NAMALWA (cell line): ENCODE measurements around the gene TIMMDC1.

ENCODE experiments used
- DNase-seq: peaks from one replicate; pipeline ENCODE4 v3.0.0-alpha.2; 2015; ENCODE audit warnings: low spot score

The TIMMDC1 gene, protein sequence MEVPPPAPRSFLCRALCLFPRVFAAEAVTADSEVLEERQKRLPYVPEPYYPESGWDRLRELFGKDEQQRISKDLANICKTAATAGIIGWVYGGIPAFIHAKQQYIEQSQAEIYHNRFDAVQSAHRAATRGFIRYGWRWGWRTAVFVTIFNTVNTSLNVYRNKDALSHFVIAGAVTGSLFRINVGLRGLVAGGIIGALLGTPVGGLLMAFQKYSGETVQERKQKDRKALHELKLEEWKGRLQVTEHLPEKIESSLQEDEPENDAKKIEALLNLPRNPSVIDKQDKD

DNA sequence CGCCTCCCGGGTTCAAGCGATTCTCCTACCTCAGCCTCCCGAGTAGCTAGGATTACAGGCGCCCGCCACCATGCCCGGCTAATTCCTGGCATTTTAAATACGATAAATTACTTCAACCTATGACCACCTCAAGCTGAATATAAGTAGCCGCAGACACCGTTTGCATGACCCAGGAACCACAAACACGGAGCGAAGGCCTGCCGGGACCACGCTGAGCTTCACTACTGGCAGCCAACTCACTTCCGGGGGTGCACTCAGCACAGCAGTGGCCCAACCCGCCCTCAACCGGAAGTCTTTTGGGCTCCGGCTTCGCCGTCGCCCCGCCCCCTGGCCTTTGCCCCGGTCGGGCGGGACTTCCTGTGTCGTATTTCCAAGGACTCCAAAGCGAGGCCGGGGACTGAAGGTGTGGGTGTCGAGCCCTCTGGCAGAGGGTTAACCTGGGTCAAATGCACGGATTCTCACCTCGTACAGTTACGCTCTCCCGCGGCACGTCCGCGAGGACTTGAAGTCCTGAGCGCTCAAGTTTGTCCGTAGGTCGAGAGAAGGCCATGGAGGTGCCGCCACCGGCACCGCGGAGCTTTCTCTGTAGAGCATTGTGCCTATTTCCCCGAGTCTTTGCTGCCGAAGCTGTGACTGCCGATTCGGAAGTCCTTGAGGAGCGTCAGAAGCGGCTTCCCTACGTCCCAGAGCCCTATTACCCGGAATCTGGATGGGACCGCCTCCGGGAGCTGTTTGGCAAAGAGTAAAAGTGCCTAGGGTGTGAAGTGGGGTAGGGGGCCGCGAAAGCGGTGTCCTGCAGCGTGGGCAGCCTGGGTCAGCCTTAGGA lies at the start of gene TIMMDC1:
Gene TIMMDC1, plus strand, starts transcription at position 362 of the 826 bp plus-strand sequence. Its CDS starts 187 bp downstream, at position 549.
- peak; percentile 98 for DNase-seq

DNA sequence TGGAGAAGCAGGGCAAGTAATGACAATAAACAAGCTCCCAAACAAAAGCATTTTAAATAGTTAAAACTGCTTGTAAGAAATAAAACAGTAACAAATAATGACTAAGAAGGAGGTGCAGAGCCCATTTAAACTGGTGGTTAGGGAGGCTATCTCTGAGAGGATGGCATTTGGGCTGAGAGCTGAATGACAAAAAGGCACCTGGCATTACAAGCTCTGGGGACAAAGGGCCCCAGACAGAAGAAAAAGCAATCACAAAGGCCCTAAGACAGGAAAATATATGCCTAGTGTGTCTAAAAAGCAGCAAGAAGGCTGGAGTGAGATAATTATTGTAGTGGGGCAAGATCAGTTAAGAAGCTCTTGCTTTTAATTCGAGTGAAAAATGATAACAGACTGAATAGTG lies 44.5 kb upstream of the TIMMDC1 start:
- no peak for DNase-seq

DNA sequence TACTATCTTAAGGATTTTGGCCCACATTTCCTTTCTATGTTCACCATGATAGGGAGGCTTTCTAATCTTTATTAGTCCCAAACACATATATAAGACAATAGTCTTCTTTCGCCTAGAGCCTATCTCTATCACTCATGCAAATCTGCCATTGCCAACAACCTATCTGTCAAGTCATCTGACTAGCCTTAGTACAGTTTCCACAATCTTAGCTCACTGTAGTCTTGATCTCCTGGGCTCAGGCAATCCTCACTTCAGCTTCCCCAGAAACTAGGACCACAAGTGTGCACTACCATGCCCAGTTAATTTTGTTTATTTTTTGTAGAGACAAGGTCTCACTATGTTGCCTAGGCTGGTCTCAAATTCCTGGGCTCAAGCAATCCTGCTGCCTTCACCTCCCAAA lies 41.9 kb upstream of the TIMMDC1 start:
- no peak for DNase-seq

DNA sequence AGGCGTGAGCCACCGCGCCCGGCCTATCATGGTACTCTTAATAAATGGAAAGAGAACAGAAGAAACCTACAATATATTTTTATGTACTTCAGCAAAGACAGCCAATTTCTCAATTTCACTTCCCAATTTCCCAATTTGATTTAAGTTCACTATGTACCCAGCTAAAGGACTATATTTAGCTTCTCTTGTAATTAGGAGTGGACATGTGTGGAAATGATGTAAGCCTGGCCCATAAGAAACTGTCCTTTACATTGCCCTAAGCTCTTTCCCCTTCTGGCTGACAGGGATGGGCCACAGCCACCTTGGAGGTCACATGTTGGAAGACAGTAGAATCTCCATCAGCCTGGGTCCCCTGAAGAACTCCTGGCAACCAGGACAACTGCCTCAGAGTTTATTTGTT lies 41.1 kb upstream of the TIMMDC1 start:
- DNase-seq, result no peak

DNA sequence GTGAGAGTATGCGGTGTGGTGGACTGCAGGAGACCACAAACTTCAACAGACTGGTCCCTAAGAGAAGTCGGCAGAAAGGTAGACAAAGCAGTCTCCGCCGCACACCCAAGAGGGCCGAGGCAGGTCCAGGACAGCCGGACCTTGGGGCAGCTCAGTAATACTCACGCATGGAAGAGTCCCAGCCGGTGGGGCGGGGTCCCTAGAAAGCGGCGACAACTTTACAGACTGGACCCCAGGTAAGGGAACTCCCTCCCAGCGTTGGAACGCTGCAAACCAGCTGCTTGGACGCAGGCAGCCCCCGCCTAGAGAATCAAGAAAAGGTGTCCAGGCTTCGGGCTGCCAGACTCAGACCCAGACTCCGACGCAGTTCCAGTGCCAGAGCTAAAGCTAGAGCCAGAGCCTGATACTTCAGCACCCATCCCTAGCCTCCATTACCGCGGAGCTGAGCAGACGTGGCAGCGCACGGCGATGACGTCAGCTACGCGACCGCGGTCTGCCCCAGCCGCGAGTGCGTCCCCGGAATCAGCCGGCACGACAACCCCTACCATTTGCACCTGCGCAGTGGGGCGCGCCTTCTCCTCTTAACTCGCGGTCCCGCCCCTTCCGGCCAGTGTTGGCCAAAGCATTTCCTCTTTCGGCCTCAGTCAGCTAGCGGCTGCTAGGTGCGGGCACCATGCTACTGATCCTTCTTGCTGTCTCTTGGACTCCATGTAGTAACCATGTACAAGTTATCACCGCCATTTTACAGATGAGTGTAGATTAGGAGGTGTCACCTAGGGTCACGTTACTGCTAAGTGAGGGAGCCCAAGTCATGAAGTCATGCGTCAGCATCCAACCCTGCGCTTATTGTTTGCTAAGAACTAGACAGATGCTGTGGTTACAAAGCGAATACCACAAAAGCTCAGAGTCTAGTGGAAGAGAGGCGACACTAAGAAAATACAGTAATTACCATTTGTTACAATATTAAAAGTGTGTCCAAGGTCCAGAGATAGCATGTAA lies 34.9 kb upstream of the TIMMDC1 start, which contains the start of gene TMEM39A:
Gene TMEM39A, minus strand, starts transcription at position 445 of the 999 bp plus-strand sequence. CDS start 1,541 bp downstream, outside the sequence.
- peak; percentile 98 for DNase-seq

DNA sequence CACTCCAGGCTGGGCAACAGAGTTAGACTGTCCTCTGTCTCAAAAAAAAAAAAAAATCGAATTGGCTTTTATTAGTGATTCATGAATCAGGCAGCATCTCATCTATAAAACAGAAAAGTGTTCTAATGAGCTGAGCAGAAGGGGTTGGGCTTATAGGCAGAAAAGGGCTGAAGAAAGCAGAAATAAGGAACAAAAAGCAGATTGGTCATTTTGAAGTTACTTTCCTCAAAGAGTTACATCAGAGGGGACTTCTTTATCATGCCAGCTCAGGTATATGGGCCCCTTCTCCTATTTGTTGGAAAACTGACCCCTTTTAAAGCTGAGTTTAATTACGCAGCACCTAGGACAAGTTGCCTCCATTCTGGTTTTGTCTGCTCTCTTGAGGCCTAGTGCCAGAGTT lies 30.3 kb upstream of the TIMMDC1 start:
- peak; percentile 33 for DNase-seq

DNA sequence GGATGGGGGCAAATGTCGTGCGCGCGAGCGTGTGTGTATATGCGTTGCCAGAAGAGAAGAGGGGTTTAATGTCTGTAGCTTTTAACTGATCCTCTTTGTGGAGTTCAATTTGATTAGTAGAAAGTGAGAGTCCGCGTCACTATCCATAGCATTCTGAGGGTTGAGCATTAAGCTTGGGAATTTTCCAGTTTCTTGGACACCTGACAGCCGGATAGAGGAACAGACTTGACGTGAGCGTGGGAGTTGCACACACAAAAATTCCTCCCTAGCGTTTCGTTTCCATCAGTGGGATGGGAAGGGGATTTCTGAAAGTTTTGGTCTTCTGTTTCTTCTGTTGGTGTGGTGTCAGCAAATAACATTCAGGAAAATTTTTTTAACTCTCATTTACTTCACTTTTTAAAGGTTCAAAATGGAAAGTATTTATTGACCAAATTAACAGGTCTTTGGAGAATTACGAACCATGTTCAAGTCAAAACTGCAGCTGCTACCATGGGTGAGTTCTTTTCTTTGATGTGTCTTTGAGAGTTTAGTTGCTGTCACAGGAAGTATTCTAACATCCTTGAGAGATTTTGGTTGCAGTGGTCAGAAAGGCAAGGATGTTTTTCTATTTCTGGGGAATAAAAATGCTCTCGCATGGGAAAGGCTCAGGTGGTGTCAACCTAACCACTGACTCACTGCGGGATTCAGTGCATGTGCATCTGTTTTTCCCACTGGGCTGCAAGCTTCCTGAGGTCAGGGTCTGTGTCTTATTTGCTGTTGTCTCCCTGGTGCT lies 28.7 kb upstream of the TIMMDC1 start:
- peak; percentile 47 for DNase-seq

DNA sequence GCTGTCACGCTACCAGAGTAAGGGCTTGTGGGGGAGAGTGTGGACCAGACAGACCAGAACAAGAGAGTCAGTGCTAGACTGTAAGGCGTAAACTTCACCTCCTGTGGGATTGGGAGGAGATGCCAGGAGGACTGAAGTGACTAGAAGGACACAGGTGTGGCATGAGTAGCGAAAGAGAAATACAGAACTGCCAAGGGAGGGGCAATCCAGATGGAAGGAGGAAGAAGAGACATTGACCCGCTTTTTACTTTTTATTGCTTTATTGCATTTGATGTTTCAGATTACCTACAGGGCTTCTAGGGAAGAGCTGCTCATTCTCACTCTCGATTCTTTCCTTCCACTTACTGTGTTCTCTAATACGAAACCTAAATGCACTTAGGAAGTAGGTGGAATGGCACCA lies 27.5 kb upstream of the TIMMDC1 start:
- DNase-seq, result no peak

DNA sequence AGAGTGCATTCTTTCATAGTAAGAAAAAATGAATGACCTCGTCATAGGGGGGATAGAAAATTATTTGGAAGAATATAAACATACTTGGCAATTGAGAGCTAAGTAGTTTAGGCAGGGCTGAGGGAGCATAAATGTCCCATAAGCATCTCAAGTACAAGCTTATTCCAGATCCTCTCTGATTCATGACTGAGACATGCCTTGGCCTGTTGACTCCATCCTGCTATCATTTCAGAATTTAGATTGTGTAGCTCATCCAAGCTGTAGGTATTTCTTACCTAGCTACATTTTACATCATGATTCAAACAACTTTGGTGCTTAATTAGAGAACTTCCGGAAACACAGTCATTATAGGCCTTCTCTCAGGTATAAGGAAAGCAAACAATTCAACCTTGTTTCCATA lies 17.3 kb upstream of the TIMMDC1 start:
- no peak for DNase-seq

DNA sequence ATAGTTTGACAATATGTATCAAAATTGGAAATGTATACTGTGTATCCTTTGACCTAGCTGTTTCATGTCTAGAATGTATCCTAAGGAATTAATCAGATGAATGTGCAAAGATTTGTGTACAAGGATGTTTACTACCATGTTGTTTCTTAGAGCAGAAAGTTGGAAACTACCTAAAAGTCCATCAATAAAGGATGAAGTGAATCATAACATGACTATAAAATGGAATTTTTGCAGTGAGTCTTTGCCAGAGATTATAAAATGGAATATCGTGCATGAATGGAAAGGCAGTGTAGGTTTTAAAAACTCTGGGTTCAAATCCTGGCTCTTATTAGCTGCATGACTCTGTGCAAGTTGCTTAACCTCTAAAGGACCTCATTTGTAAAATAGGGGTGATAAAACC lies 15.2 kb upstream of the TIMMDC1 start:
- DNase-seq, result no peak

DNA sequence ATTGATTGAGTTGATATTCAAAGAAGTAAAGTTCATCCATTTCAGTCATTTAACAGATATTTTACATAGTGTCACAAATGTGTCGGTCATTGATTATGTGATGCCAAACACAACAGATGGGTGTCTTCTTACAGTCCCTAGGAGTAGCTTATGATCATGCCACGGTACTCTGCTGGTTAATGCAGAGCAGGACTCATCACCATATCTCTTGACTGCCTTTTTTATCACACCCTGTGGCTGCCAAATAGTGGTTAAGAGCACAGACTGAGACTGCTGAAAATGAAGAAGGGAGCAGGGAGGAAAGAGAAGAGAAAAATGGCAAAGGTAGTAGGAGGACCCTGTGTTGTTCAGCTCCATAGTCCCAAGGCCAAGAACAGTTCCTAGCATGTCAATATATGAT lies 12.8 kb upstream of the TIMMDC1 start:
- no peak for DNase-seq

DNA sequence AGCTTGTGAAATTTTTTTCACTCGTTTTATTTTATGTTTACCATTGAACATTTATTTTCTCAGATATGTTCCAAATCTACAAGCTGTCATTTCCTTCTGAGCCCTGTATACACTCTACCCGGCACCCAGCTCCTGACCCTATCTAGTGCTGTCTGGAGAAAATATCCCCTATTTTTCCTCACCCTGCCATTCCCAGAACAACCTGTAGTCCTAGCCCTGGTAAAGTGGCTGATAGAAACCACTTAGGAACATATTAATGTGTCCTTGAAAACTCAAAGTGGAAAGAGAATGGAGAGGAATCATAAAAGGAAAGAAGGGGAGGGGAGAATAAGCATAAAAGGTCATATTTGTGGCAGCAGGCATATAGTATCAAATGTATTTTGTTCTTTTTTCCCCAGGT lies 8.2 kb upstream of the TIMMDC1 start:
- DNase-seq, result no peak

DNA sequence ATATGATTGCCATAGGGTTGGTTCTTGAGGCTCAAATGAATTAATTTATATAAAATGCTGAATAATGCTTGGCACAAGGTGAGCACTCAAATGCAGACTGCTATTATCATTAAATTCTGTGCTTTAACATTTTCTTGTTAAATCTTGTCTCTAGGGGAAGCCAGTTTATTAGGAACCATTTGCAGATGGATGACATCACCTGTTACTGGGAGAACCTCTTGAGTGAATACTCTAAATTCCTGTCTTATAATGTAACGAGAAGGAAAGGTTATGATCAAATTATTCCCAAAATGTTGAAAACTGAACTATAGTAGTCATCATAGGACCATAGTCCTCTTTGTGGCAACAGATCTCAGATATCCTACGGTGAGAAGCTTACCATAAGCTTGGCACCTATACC lies 6.2 kb upstream of the TIMMDC1 start:
- no peak for DNase-seq

DNA sequence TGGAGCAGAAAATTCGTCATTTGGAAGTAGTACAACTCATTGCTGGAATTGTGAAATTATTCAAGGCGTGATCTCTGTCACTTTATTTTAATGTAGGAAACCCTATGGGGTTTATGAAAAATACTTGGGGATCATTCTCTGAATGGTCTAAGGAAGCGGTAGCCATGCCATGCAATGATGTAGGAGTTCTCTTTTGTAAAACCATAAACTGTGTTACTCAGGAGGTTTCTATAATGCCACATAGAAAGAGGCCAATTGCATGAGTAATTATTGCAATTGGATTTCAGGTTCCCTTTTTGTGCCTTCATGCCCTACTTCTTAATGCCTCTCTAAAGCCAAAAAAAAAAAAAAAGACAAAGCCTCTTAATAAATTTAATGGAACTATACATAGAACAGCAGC lies 5.5 kb upstream of the TIMMDC1 start:
- DNase-seq, result no peak

DNA sequence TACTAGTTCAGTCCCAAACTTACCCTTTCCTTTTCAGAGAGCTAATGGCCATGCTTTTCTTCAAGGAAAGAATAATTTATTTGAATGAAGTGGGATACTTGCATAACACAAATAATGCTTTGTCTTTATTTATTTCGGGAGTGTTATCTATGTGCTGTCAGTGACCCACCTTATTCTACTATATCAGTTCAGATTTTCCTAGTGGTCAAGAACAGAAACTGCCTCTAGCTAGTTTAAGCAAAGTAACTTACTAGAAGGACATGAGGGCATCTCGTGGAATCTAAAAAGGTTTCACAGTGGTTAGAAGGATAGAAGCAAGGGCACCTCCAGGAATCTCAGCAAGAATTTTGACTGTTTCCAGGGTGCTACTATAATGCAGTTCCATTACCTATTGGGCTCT lies 3.8 kb upstream of the TIMMDC1 start:
- peak; percentile 27 for DNase-seq

DNA sequence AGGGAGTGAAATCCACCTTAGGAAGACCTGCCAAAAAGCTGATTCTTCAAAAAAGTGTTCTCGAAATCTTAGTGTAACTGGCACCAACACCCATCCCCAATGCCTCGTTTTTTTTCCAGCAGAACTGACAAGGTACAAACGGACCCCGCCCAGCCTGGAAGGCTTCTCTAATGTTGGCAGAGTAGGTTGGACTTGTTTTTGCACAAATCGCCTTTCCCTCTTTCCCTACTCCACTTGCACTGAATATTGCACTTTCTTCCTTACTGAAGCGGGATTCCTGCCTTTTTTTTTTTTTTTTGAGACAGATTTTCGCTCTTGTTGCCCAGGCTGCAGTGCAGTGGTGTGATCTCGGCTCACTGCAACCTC lies 544 bp upstream of the TIMMDC1 start:
- DNase-seq, result peak; percentile 25

DNA sequence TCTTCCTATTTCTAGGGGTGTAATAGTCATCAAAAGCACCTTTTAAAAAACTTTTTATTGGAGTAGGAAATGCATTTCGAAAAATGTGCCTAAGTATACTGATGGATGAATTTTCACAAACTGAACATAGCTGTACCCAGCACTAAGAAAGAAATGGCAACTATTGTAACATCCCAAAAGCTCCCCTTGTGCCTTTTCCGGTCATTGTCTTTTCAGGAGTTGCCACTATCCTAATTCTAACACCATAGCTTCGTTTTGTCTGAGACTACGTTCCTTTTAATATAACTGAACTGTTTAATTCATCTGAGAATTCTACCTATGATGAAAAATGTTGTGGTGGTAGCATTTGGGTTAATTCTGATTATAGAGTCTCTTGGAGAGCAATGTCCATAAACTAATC lies 1.9 kb downstream of the TIMMDC1 start:
- DNase-seq, result no peak

DNA sequence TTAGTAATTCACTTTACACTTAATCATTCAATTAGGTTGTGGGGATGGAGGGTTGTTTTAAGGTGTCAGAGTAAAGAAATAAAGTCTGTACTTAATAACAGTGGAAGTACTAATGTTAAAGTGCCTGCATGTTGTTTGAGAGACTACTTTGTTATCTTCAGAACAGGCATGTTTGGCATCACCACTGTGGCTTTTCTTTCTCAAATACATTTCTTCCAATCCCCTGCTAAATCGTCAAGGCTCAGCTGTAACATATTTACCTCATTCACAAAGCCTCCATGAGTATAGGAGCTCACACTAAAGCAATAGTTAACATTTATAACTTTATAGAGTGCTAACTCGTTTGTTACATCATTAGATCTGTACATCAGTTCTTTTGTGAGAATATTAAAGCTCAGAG lies 2.6 kb downstream of the TIMMDC1 start:
- DNase-seq, result no peak

DNA sequence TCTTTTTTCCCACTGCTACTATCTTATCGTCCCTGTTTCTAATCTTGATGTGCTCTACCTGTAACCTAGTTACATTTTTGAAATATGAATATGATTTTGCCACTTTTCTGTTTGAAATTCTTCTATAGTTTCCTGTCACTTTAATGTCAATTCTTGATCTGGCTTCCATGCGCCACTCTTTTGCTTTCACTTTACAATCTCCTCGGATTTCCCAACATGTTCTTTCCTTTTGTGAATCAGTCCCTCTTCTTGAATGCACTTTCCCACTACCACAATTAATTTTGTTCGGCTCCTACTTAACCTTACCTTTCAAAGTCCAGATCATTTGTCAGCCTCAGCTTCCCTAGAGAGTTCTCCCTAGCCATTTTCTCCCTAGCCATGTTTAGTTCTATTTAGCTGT lies 8.3 kb downstream of the TIMMDC1 start:
- no peak for DNase-seq

DNA sequence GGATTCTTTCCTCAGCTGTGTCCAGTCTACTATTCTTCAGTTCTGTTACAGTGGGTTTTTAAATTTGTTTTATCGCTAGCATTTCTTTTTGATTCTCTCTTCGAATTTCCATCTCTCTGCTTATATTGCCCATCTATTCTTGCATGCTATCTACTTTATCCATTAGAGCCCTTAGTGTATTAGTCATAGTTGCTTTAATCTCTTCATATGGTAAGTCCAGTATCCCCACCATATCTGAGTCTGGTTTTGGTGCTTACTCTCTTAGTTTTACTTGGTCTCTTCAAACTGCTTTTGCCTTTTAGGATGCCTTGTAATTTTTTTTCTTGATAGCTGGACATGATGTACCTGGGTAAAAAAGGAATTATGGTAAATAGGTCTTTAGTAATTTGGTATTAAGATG lies 9.1 kb downstream of the TIMMDC1 start:
- no peak for DNase-seq

DNA sequence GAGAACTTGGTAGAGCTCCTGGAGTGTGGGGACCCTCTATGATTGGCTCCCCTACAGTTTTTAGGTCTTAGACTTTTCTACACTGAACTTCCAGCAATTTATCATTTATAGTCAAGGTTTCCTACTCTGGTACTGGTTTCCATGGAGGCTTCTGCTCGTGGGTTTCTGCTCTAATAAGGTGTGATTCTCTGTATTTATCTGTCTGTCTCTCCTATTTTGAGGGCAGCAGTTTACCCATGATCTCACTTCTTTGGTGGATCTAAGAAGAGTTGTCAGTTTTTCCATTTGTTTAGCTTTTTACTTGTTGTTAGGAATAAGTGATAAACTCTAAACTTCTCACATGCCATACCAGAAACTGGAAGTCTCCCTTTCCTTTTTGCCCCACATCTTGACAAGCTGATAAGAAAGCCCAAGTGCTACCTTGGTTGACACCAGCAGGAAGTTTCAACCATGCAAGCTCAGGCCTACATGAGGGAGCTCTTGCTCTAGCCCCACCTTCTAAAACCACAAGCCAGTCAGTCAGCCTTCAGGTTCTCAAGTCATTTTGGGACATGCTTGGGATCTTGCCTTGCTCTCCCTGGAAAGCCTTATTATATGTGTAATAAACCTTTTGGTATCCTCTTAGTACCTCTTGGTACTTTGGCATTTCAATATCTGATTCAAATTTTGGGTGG lies 10.0 kb downstream of the TIMMDC1 start:
- no peak for DNase-seq
